ENCODE results near the gene CLDN22. TPM values are rescaled to one million over a fixed set of nuclear protein-coding genes. Genes with fewer than 3 reads are reported as not detected.

CLDN22 gene
- total and polyA plus RNA-seq, 2 experiments from 2014 or later, result not detected

DNA sequence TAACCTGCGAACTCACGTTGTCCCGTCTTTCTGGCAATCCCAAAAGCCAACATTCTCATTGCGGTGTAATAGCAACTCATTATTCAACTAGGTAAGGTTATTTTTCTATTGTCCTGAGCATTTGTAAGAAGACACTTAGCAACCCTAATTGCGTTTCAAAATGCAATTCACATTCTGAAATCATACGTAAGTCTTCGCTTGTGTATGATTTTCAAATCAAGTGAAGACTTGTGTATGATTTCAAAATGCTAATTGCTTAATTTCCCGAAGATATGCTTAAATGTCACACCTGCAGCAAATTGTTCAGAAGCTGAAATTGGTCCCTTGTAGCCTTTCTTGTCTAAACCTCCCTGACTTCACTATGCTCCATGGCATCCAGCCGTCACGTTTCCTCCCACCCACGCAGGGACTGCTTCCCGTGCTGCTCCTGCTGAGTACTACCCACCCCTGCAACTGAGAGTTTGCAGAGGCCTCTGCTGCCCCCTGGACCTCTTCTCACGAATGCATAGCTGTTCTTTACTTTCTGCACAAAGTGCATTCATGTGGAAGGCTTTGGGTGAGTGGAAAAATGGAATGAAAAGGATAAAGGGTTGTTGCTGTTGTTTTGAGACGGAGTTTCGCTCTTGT lies 43.0 kb upstream of the CLDN22 start:
- H3K4me1 ChIP-seq (ENCODE audit: insufficient read depth), result peaks cover 4% of the 10 kb centered on the region
- no peaks in the 10 kb centered on the region for H3K36me3 ChIP-seq (replicated peaks; ENCODE audit: insufficient read depth, low read depth)
- H3K9me2 ChIP-seq (replicated peaks; ENCODE audit: insufficient read depth), result no peaks in the 10 kb centered on the region
- no peak for DNase-seq (ENCODE audit: low spot score)
- no peaks in the 10 kb centered on the region for H3K9me3 ChIP-seq (ENCODE audit: low read depth)
- H3K4me2 ChIP-seq, result no peak overlapping the region
- H3K4me3 ChIP-seq, result no peak overlapping the region
- TF ChIP-seq EZH2phosphoT487 (IDR thresholded peaks at IDR 0.05; ENCODE audit: low read depth, severe bottlenecking, unreplicated experiment) (no peak), EZH2 (IDR thresholded peaks at IDR 0.05; ENCODE audit: borderline replicate concordance) (no peak)
- TF ChIP-seq, protein P1, sequence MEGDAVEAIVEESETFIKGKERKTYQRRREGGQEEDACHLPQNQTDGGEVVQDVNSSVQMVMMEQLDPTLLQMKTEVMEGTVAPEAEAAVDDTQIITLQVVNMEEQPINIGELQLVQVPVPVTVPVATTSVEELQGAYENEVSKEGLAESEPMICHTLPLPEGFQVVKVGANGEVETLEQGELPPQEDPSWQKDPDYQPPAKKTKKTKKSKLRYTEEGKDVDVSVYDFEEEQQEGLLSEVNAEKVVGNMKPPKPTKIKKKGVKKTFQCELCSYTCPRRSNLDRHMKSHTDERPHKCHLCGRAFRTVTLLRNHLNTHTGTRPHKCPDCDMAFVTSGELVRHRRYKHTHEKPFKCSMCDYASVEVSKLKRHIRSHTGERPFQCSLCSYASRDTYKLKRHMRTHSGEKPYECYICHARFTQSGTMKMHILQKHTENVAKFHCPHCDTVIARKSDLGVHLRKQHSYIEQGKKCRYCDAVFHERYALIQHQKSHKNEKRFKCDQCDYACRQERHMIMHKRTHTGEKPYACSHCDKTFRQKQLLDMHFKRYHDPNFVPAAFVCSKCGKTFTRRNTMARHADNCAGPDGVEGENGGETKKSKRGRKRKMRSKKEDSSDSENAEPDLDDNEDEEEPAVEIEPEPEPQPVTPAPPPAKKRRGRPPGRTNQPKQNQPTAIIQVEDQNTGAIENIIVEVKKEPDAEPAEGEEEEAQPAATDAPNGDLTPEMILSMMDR (IDR thresholded peaks at IDR 0.05; ENCODE audit: poor library complexity), result no peak
- no peaks in the 10 kb centered on the region for H4K20me1 ChIP-seq (ENCODE audit: insufficient read depth, poor library complexity, severe bottlenecking)
- H3K27me3 ChIP-seq, result no peaks in the 10 kb centered on the region
- H3K27ac ChIP-seq, result no peak overlapping the region
- H2AFZ ChIP-seq, result no peak overlapping the region
- 65% methylated on average over 15 of the region's 15 CpGs for WGBS (ENCODE audit: low lambda C conversion rate, missing lambda C conversion rate)
- H3K79me2 ChIP-seq, result no peaks in the 10 kb centered on the region

GRCh38 chr4:183362036-183362435 lies 42.0 kb upstream of the CLDN22 start:
- no peaks in the 10 kb centered on the region for H3K9me2 ChIP-seq (replicated peaks; ENCODE audit: insufficient read depth)

DNA sequence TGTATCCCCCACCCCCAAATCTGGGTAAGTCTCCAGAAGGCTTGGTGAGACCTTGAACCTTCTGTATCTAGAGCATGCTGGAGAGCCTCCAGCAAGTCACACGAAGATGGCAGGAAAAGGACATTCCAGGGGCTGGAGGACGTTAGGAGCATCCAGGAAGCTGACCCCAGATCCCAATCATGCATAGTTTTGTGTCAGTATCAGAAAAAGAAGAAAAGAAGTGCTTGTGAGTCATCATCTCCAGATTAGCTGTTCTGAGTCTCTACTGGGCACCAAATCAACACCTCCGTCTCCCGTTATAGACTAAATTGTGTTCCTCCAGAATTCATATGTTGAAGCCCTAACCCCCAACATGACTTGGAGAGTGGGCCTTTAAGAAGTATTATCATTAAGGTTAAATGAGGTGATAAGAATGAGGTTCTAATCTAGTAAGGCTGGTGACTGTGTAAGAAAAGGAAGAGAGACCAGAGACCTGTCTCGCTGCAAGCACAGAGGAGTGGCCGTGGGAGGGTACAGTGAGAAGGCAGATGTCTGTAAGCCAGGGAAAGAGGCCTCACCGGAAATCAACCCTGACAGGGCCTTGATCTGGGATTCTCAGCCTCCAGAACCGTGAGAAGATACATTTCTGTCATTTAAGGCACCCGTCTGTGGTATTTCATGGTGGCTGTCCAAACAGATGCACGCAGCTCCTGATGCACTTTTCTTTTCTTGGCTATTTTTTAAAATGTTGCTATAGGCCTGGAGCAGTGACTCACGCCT lies 40.3 kb upstream of the CLDN22 start:
- Histone ChIP-seq H3K79me2 (no peaks in the 10 kb centered on the region), H3K4me1 (ENCODE audit: insufficient read depth) (peaks cover 4% of the 10 kb centered on the region), H3K27me3 (no peaks in the 10 kb centered on the region)

More at GRCh38 chr4:183362036-183362435, 42.0 kb upstream of the CLDN22 start:
- 95% methylated on average over 4 of the region's 4 CpGs for WGBS (ENCODE audit: low lambda C conversion rate, missing lambda C conversion rate)
- peaks cover 4% of the 10 kb centered on the region for H3K4me1 ChIP-seq (ENCODE audit: insufficient read depth)
- H3K27me3 ChIP-seq, result no peaks in the 10 kb centered on the region
- no peak overlapping the region for H2AFZ ChIP-seq
- H3K27ac ChIP-seq, result no peak overlapping the region
- no peaks in the 10 kb centered on the region for H3K9me3 ChIP-seq (ENCODE audit: low read depth)
- H3K79me2 ChIP-seq, result no peaks in the 10 kb centered on the region
- TF ChIP-seq, protein P1 (IDR thresholded peaks at IDR 0.05; ENCODE audit: poor library complexity), result no peak
- TF ChIP-seq EZH2phosphoT487 (IDR thresholded peaks at IDR 0.05; ENCODE audit: low read depth, severe bottlenecking, unreplicated experiment) (no peak), EZH2 (IDR thresholded peaks at IDR 0.05; ENCODE audit: borderline replicate concordance) (no peak)
- no peaks in the 10 kb centered on the region for H4K20me1 ChIP-seq (ENCODE audit: insufficient read depth, poor library complexity, severe bottlenecking)
- no peak for DNase-seq (ENCODE audit: low spot score)
- H3K36me3 ChIP-seq (replicated peaks; ENCODE audit: insufficient read depth, low read depth), result no peaks in the 10 kb centered on the region
- no peak overlapping the region for H3K4me2 ChIP-seq
- no peak overlapping the region for H3K4me3 ChIP-seq

More for the DNA sequence above, 40.3 kb upstream of the CLDN22 start:
- no peaks in the 10 kb centered on the region for H4K20me1 ChIP-seq (ENCODE audit: insufficient read depth, poor library complexity, severe bottlenecking)
- H3K36me3 ChIP-seq (replicated peaks; ENCODE audit: insufficient read depth, low read depth), result no peaks in the 10 kb centered on the region
- no peak overlapping the region for H3K4me2 ChIP-seq
- H3K9me2 ChIP-seq (replicated peaks; ENCODE audit: insufficient read depth), result no peaks in the 10 kb centered on the region
- peak overlapping the region; percentile 9 for H3K27ac ChIP-seq
- no peak overlapping the region for H3K4me3 ChIP-seq
- no peak for TF ChIP-seq EZH2 (IDR thresholded peaks at IDR 0.05; ENCODE audit: borderline replicate concordance)
- TF ChIP-seq, protein P1 (IDR thresholded peaks at IDR 0.05; ENCODE audit: poor library complexity), result no peak
- no peak for TF ChIP-seq EZH2phosphoT487 (IDR thresholded peaks at IDR 0.05; ENCODE audit: low read depth, severe bottlenecking, unreplicated experiment)
- no peak for DNase-seq (ENCODE audit: low spot score)
- H3K9me3 ChIP-seq (ENCODE audit: low read depth), result no peaks in the 10 kb centered on the region
- no peak overlapping the region for H2AFZ ChIP-seq
- WGBS (ENCODE audit: low lambda C conversion rate, missing lambda C conversion rate), result 63% methylated on average over 11 of the region's 11 CpGs

Measured in hepatocyte (in vitro differentiated cells).